ENCODE measurements around the gene PCBP2. TPM values are rescaled to one million over a fixed set of nuclear protein-coding genes. Genes with fewer than 3 reads are reported as not detected.
A peak's percentile ranks its signal among the peaks of the same experiment; 100 is the strongest.
"Not testable (repeated sequence)": the region's sequence is repeated elsewhere in the genome, so short reads cannot be mapped to it uniquely, and the experiment has no call there.

PCBP2 gene
- 120 and 148 TPM in 2 replicates for total RNA-seq (2014; rRNA removed; shearing (Covaris generic))

- peak; percentile 100 for DNase-seq (ENCODE audit: low read depth)
Observed at GRCh38 chr12:53451661-53452158, at the start of gene PCBP2. TSS of gene PCBP2 (plus strand) at chr12:53452102. CDS start at chr12:53454801, 2,699 bp downstream.

- DNase-seq (ENCODE audit: low read depth) = not testable (repeated sequence)
Observed at GRCh38 chr12:53402351-53402750, 49.6 kb upstream of the PCBP2 start.

- no peak for DNase-seq (ENCODE audit: low read depth)
Observed at GRCh38 chr12:53402871-53403270, 49.0 kb upstream of the PCBP2 start.

- DNase-seq (ENCODE audit: low read depth) = no peak
Observed at GRCh38 chr12:53410951-53411350, 41.0 kb upstream of the PCBP2 start.

DNA sequence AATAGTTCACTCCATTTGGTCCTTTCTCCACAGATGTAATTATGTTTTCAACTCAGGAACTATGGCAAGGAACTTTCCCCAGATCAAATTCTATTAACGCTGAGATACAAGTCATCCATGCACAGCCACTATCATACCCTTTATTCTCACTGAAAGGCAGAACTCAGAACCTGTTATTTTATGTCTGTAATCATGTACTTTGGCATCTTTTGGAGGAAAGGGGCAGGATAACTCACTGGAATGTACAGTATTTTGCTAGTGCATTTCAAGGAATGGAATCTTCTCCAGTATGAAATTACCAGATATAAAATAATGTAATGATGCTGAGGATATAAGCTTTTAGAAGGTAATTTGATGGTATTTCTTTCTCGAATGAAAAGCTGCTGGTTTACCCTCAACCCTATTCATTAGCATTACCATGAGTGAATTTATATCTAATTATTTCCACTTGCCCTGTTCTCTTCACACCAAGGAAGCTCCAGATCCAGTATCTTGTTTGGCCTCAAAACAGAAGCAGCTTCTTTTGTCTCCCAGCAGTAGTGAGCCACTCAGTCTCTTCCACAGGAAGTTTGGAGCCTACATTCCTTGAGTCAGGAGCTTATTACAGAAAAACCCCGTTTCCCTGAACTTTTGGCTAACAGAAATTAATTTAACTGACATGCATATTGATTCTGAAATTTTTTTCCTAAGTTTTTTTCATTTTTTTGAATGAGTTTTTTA is 38.3 kb upstream of the PCBP2 start:
- DNase-seq (ENCODE audit: low read depth) = no peak

DNA sequence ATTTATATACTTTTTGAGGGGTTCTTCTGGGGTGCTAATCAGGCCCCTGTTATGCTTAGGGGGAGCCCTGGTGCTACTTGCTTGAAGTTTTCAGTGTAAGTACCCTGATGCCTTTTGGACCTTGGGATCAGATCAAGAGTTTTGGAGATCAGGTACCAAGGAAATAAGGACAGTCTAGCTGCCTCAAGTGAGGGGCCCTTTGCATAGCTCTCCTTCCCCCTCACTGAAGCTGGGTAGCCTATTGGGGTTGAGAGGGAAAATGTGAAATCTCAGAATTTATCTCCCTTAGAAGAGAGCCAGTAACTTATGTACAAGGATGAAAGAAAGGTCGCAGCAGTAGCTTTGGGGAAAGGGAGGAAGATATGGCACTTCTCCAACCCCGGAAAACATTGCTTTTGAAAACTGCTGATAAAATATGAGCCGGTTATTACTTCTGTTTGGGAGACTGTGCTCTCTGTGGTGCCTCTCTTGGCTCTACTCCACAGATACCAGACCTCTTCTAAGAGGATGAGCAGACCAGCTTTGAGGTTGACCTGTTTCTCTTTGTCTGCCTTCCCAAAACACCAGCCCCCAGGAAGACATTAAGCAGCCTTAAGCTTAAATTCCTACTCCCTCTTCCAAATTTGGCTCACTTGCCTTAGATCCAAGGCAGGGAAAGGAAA is 37.0 kb upstream of the PCBP2 start:
- DNase-seq (ENCODE audit: low read depth) = no peak

DNA sequence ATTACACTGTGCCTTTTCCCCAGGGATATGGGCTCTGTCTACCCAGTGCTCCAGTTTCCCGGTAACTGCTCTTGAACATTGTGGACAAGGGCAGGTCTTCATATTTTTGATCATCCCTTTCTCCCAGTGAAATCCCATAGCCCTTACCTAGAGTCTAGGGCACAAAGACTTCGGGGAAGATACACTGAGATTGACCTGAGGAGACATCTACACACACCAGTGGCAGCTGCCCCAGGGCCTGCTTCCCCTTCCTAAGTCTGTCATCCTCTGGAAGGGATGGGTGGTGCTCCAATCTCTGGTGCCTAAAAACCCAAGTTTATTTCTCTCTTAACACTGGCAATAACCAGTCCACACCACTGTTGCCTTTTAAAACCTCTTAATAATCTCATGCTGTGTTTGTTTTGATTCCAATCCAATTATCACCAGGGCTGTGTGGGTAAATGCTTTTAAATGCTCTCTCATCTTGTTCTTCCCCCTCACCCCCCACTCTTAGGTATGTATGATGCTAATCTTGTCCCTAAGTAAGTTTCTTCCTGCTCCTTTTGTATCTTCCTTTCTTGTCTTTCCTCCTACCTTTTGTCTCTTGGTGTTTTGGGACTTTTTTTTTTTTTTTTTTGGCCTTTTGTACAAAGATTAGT is 36.0 kb upstream of the PCBP2 start:
- DNase-seq (ENCODE audit: low read depth) = not testable (repeated sequence)

DNA sequence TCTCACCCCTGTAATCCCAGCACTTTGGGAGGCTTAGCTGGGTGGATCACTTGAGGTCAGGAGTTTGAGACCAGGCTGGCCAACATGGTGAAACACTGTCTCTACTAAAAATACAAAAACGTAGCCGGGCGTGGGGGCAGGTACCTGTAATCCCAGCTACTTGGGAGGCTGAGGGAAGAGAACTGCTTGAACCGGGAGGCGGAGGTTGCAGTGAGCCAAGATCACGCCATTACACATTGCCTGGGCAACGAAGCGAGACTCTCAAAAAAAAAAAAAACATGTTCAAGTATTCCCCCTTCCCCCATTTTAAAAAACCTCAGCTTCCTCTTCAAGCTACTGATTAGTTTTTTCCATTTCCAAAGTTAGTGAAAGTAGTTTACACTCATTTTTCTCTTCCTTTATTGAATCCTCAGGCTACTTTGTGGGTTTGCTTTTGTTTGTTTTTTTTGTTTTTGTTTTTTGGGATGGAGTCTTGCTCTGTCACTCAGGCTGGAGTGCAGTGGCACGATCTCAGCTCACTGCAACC is 34.5 kb upstream of the PCBP2 start:
- DNase-seq (ENCODE audit: low read depth) = not testable (repeated sequence)

- DNase-seq (ENCODE audit: low read depth) = no peak
Observed at GRCh38 chr12:53418221-53418620, 33.7 kb upstream of the PCBP2 start.

DNA sequence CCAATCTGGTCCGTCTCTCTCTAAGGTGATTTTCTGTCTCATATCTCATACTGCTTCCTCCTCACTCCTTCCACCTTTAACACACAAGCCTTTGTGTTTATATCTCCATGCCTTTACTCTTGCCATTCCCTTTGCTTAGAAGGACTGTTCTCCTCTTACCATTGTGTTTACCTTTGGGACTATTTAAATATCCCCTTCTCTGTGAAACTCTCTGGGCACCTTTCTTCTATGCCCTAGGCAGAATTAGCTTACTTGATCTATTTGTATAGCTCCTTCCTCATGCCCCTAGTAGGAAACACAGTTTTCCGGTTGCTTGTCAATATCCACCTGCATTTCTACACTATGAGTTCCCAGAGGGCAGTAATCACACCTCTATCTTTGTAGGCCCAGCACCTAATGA is 32.1 kb upstream of the PCBP2 start:
- DNase-seq (ENCODE audit: low read depth) = no peak

DNA sequence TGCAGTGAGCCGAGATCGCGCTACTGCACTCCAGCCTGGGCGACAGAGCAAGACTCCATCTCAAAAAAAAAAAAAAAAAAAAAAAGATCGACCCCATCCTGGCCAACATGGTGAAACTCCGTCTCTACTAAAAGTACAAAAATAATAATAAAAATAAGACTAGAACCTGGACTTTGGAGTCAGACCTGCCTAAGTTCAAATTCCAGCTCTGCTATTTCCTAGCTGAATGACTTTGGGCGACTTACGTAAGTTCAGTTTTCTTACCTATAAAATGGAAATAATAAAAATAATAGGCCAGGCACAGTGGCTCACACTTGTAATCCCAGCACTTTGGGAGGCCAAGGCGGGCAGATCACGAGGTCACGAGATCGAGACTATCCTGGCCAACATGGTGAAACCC is 29.7 kb upstream of the PCBP2 start:
- DNase-seq (ENCODE audit: low read depth) = not testable (repeated sequence)

- DNase-seq (ENCODE audit: low read depth) = no peak
Observed at GRCh38 chr12:53423597-53423996, 28.3 kb upstream of the PCBP2 start, which contains the start of gene AMHR2. TSS of gene AMHR2 (plus strand) at chr12:53423855. CDS start at chr12:53423935, 80 bp downstream.

DNA sequence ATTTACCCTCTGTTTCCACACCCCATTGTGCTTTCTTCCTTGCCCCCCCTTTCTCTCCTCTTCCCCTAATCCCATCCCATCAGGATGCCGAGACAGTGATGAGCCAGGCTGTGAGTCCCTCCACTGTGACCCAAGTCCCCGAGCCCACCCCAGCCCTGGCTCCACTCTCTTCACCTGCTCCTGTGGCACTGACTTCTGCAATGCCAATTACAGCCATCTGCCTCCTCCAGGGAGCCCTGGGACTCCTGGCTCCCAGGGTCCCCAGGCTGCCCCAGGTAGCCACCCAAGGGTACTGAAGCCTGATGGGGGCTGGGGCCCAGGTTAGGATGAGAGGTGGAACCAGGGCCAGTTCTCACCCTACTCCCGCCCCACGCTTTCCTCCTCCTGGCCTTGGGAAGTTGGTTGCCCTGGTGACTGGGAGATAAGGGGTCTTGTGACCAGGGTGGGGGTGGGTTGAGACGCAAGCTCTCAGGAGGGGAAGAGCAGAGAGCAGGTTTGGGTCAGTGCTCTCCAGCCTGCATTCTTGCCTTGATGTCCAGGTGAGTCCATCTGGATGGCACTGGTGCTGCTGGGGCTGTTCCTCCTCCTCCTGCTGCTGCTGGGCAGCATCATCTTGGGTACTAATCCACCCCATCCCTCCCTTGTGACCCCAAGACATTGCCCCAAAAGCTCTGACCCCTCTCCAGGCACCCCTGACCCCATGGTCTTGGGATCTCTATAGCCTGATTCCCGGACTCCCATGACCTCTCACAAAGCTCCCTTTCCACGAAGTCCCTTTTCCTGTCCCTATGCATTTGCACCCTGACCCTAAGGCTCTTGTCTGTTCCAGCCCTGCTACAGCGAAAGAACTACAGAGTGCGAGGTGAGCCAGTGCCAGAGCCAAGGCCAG is 27.0 kb upstream of the PCBP2 start:
- no peak for DNase-seq (ENCODE audit: low read depth)

GRCh38 chr12:53425515-53426150 is 26.3 kb upstream of the PCBP2 start:
- DNase-seq (ENCODE audit: low read depth) = no peak

- peak; percentile 91 for DNase-seq (ENCODE audit: low read depth)
Observed at GRCh38 chr12:53427905-53428594, 23.9 kb upstream of the PCBP2 start.

GRCh38 chr12:53428741-53429140 is 23.2 kb upstream of the PCBP2 start:
- DNase-seq (ENCODE audit: low read depth) = no peak

DNA sequence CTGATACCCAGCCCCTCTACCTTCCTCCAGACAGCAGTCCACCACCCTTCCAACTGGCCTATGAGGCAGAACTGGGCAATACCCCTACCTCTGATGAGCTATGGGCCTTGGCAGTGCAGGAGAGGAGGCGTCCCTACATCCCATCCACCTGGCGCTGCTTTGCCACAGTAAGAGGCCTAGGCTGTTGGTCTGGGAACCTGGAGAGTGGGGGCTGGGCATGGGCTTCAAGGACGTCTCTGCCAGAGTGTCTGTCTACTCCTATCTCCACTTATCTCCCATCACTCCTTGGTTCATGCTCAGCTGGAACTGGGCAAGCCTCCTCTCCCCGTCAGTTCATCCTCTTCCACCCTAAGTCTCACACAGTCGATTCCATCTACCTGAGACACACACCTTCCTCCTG is 21.8 kb upstream of the PCBP2 start:
- DNase-seq (ENCODE audit: low read depth) = no peak

- DNase-seq (ENCODE audit: low read depth) = no peak
Observed at GRCh38 chr12:53431187-53431586, 20.7 kb upstream of the PCBP2 start.

- not testable (repeated sequence) for DNase-seq (ENCODE audit: low read depth)
Observed at GRCh38 chr12:53435326-53435725, 16.6 kb upstream of the PCBP2 start.

DNA sequence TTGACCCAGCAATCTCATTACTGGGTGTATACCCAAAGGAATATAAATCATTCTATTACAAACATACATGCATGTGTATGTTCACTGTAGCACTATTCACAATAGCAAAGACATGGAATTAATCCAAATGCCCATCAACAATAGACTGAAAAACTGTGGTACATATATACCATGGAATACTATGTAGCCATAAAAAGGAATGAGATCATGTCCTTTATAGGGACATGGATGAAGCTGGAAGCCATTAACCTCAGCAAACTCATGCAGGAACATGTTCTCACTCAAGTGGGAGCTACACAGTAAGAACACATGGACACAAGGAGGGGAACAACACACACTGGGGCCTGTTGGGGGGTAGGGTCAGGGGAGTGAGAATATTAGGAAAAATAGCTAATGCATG is 12.3 kb upstream of the PCBP2 start:
- DNase-seq (ENCODE audit: low read depth) = not testable (repeated sequence)

All from Daoy (cell line).